H1 (cell line): ENCODE data around the gene RPL19. TPM values are rescaled to one million over a fixed set of nuclear protein-coding genes. Genes with fewer than 3 reads are reported as not detected.

Experiments
- CTCF ChIA-PET: fragments of 300-600 bp; sonication (Branson Sonifier 250); formaldehyde crosslinking; loops from one replicate; lab custom pipeline; 2021; ENCODE audit not compliant: partially characterized antibody; lab: Charles Lee
- POLR2A ChIA-PET: fragments of 300-600 bp; sonication (Branson Sonifier 250); formaldehyde crosslinking; loops from one replicate; lab custom pipeline; 2021; ENCODE audit warnings: inconsistent platforms; ENCODE audit not compliant: partially characterized antibody; lab: Charles Lee
- DNase-seq, 2 experiments: peaks; one replicate each; pipeline versions ENCODE4 v3.0.0 to v3.0.0-alpha.2; 2010 to 2022; ENCODE audit warnings: low spot score in 2 of 2, low read depth in 1 of 2, mixed read lengths in 1 of 2
- FAIRE-seq: peaks from 2 replicates; lab custom pipeline; 2011; peaks lifted over from hg19 to GRCh38; lab: Jason Lieb, UNC
- H2AFZ ChIP-seq: 2 replicates; pipeline ENCODE4 v1.8.1; 2012; ENCODE audit warnings: low read length, inconsistent platforms
- H2AK5ac ChIP-seq: 2 replicates; pipeline ENCODE4 v1.6.1; 2013; ENCODE audit warnings: low read depth, low read length
- H2BK120ac ChIP-seq: replicated peaks from 2 replicates; pipeline ENCODE3; 2013; ENCODE audit warnings: low read depth, low read length, inconsistent platforms
- H2BK12ac ChIP-seq: 2 replicates; pipeline ENCODE4 v1.6.1; 2013; ENCODE audit warnings: low read depth, low read length
- H2BK15ac ChIP-seq: 2 replicates; pipeline ENCODE4 v1.6.1; 2013; ENCODE audit warnings: low read length
- H2BK20ac ChIP-seq: 2 replicates; pipeline ENCODE4 v1.6.1; 2013; ENCODE audit warnings: low read length
- H2BK5ac ChIP-seq: 2 replicates; pipeline ENCODE4 v1.6.1; 2013; ENCODE audit warnings: low read depth, low read length
- H3K14ac ChIP-seq: 2 replicates; pipeline ENCODE4 v1.6.1; 2013; ENCODE audit warnings: inconsistent platforms; ENCODE audit not compliant: insufficient read length
- H3K18ac ChIP-seq: 2 replicates; pipeline ENCODE4 v1.6.1; 2013; ENCODE audit warnings: low read length; ENCODE audit errors: extremely low read depth
- H3K23ac ChIP-seq: 2 replicates; pipeline ENCODE4 v1.6.1; 2013; ENCODE audit warnings: inconsistent platforms; ENCODE audit not compliant: insufficient read length
- H3K23me2 ChIP-seq: 2 replicates; pipeline ENCODE4 v1.6.1; 2013; ENCODE audit warnings: low read depth, low read length
- H3K27ac ChIP-seq: 2 replicates; pipeline ENCODE4 v1.6.1; 2011; ENCODE audit warnings: low read depth, low read length, inconsistent platforms
- H3K27me3 ChIP-seq, 4 experiments: replicated peaks in 1 of 4; 1 replicate in 1 of 4; 2 replicates in 3 of 4; pipeline versions ENCODE4 v1.6.1 to v1.8.1; 2011 to 2013; ENCODE audit warnings: low read length in 3 of 4, mild to moderate bottlenecking in 3 of 4, inconsistent platforms in 2 of 4, mixed read lengths in 2 of 4, moderate library complexity in 1 of 4; ENCODE audit not compliant: control insufficient read depth in 3 of 4, insufficient read depth in 3 of 4; ENCODE audit errors: extremely low read depth in 1 of 4
- H3K36me3 ChIP-seq, 4 experiments: 2 replicates each; pipeline versions ENCODE4 v1.6.1 to v1.8.1; 2011 to 2013; ENCODE audit warnings: mild to moderate bottlenecking in 4 of 4, low read length in 3 of 4, moderate library complexity in 2 of 4, control low read depth in 1 of 4, inconsistent platforms in 1 of 4; ENCODE audit not compliant: insufficient read depth in 4 of 4, control insufficient read depth in 2 of 4
- H3K4ac ChIP-seq: replicated peaks from 2 replicates; pipeline ENCODE3; 2013; ENCODE audit warnings: low read length, low read depth, mixed read lengths, inconsistent platforms; ENCODE audit not compliant: insufficient read length
- H3K4me1 ChIP-seq, 4 experiments: replicated peaks in 1 of 4; 1 replicate in 1 of 4; 2 replicates in 3 of 4; pipeline versions ENCODE4 v1.6.1 to v1.8.1; 2011 to 2013; ENCODE audit warnings: low read length in 3 of 4, inconsistent platforms in 2 of 4, mixed read lengths in 1 of 4; ENCODE audit not compliant: insufficient read depth in 4 of 4, control insufficient read depth in 3 of 4
- H3K4me2 ChIP-seq, 2 experiments: 2 replicates each; pipeline versions ENCODE4 v1.6.1 to v1.8.1; 2011 to 2013; ENCODE audit warnings: low read depth in 2 of 2, low read length in 2 of 2, control low read depth in 1 of 2, inconsistent platforms in 1 of 2, mild to moderate bottlenecking in 1 of 2; ENCODE audit not compliant: insufficient read depth in 1 of 2
- H3K4me3 ChIP-seq, 4 experiments: fragments of 200-600, 300-600 bp in 1 of 4; sonication (generic), shearing (Covaris generic), sonication (Bioruptor Twin) in 1 of 4; 2 replicates each; pipeline versions ENCODE4 v1.5.1 to v1.8.1; 2011 to 2016; ENCODE audit warnings: low read length in 4 of 4, low read depth in 3 of 4, control low read depth in 2 of 4, inconsistent platforms in 2 of 4, mild to moderate bottlenecking in 2 of 4, mixed read lengths in 1 of 4, moderate library complexity in 1 of 4; ENCODE audit not compliant: insufficient read depth in 2 of 4; ENCODE audit errors: extremely low read depth in 1 of 4
- H3K56ac ChIP-seq: replicated peaks from 2 replicates; pipeline ENCODE3; 2013; ENCODE audit warnings: low read depth, mild to moderate bottlenecking, mixed read lengths, low read length, inconsistent platforms; ENCODE audit not compliant: insufficient read length
- H3K79me1 ChIP-seq: 2 replicates; pipeline ENCODE4 v1.6.1; 2013; ENCODE audit warnings: low read depth, low read length, control low read depth
- H3K79me2 ChIP-seq, 2 experiments: 2 replicates each; pipeline versions ENCODE4 v1.6.1 to v1.8.1; 2012 to 2013; ENCODE audit warnings: low read length in 2 of 2, mild to moderate bottlenecking in 2 of 2, inconsistent platforms in 1 of 2; ENCODE audit not compliant: insufficient read depth in 2 of 2, control insufficient read depth in 1 of 2
- H3K9ac ChIP-seq, 4 experiments: replicated peaks in 1 of 4; 1 replicate in 1 of 4; 2 replicates in 3 of 4; pipeline versions ENCODE4 v1.6.1 to v1.8.1; 2011 to 2013; ENCODE audit warnings: low read depth in 3 of 4, low read length in 3 of 4, control low read depth in 2 of 4, mild to moderate bottlenecking in 2 of 4, moderate library complexity in 2 of 4, inconsistent platforms in 1 of 4; ENCODE audit errors: extremely low read depth in 1 of 4
- H3K9me3 ChIP-seq, 2 experiments: 2 replicates each; pipeline versions ENCODE4 v1.6.1 to v1.8.1; 2012 to 2013; ENCODE audit warnings: mild to moderate bottlenecking in 2 of 2, moderate library complexity in 2 of 2, control low read depth in 1 of 2, inconsistent platforms in 1 of 2, low read depth in 1 of 2, low read length in 1 of 2, mixed read lengths in 1 of 2; ENCODE audit not compliant: insufficient read depth in 2 of 2
- H4K20me1 ChIP-seq, 2 experiments: replicated peaks in 1 of 2; 2 replicates each; pipeline versions ENCODE3 to v1.8.1; 2011 to 2013; ENCODE audit warnings: inconsistent platforms in 2 of 2, low read length in 2 of 2, mild to moderate bottlenecking in 1 of 2; ENCODE audit not compliant: insufficient read depth in 2 of 2, control insufficient read depth in 1 of 2
- H4K5ac ChIP-seq: 2 replicates; pipeline ENCODE4 v1.6.1; 2013; ENCODE audit warnings: low read length, low read depth, mixed read lengths, inconsistent platforms; ENCODE audit not compliant: insufficient read length
- H4K8ac ChIP-seq: 2 replicates; pipeline ENCODE4 v1.8.0; 2013; ENCODE audit warnings: mild to moderate bottlenecking, moderate library complexity, low read length, inconsistent platforms; ENCODE audit not compliant: insufficient read depth; ENCODE audit errors: extremely low read depth
- H4K91ac ChIP-seq: replicated peaks from 2 replicates; pipeline ENCODE3; 2013; ENCODE audit warnings: low read length, mixed read lengths, inconsistent platforms; ENCODE audit not compliant: insufficient read length
- SP4 ChIP-seq: IDR thresholded peaks from 2 replicates; pipeline ENCODE4 v1.6.1; 2012; ENCODE audit warnings: low read length, inconsistent platforms
- WGBS, 2 experiments: shearing (Covaris generic) in 1 of 2; methylation state at CpG; one replicate each; pipeline versions ENCODE4 v1.1.6 to v1.1.7; 2013 to 2015; ENCODE audit warnings: low lambda C conversion rate in 2 of 2, mixed read lengths in 2 of 2, inconsistent platforms in 1 of 2, low coverage in 1 of 2, missing lambda C conversion rate in 1 of 2; ENCODE audit not compliant: insufficient replicate concordance in 2 of 2, insufficient coverage in 1 of 2, insufficient read length in 1 of 2; ENCODE audit errors: extremely low coverage in 1 of 2, missing lambda C conversion rate in 1 of 2; 5-methylcytosine and 5-hydroxymethylcytosine counted together
- polyA plus RNA-seq, 7 experiments: library from polyadenylated mRNA; depleted of rRNA in 3 of 7; stranded (reverse) in 5 of 7; unstranded in 2 of 7; fragments of >200 nt in 5 of 7; fragments of 200-250 nt in 2 of 7; gene quantifications; 1 replicate in 5 of 7; 2 replicates in 1 of 7; 4 replicates in 1 of 7; pipeline versions ENCODE4 v1.2.1 to v1.2.3, GENCODE V29; 2011 to 2013; ENCODE audit warnings: missing spikeins in 2 of 7, mixed read lengths in 2 of 7
- total RNA-seq: library from RNA; stranded (reverse); fragmentation: NEBNext Ultra II Directional; extraction: Animal tissue kit (Norgen Biotek cat#: 25700); gene quantifications from 2 replicates; pipeline ENCODE4 v1.2.1, GENCODE V29; 2021

Gene RPL19
- total and polyA plus RNA-seq, 2 of the 8 experiments (the other 6 are each of a cell fraction or from before 2014, with no cell fraction given): 2,108 to 2,182 TPM

- no peak for FAIRE-seq
These were observed 12.8 kb upstream of the RPL19 start for GRCh38 chr17:39187152-39187830.

More at GRCh38 chr17:39187152-39187830, 12.8 kb upstream of the RPL19 start:
- Histone ChIP-seq H3K9ac (no peak overlapping the region), H3K9me3 (no peaks in the 10 kb centered on the region), H4K20me1 (peaks cover 0 to 21% of the 10 kb centered on the region in 2 experiments), H3K4me2 (no peak overlapping the region), H3K27me3 (no peaks in the 10 kb centered on the region), H3K56ac (no peak overlapping the region), H4K8ac (no peak overlapping the region), H3K18ac (no peak overlapping the region), H3K27ac (no peak overlapping the region), H3K79me1 (peaks cover 7% of the 10 kb centered on the region), H2BK15ac (no peak overlapping the region), H3K79me2 (no peaks in the 10 kb centered on the region), H4K91ac (no peak overlapping the region), H2AK5ac (no peak overlapping the region), H3K4me3 (no peak overlapping the region), H2BK120ac (no peak overlapping the region)
- TF ChIP-seq SP4: no peak
- TF ChIP-seq, all 59 proteins: peak for 0
- 92% methylated on average over 9 of the region's 9 CpGs; no CpG with 5 or more reads in 1 of the 2 experiments for WGBS, 2 experiments
- Histone ChIP-seq H2AFZ (no peak overlapping the region), H4K5ac (no peak overlapping the region), H3K23ac (no peak overlapping the region), H3K36me3 (peaks cover 28 to 78% (median 49%) of the 10 kb centered on the region in 4 experiments), H3K4me1 (no peaks in the 10 kb centered on the region), H2BK20ac (no peak overlapping the region), H3K4ac (no peak overlapping the region), H2BK12ac (no peak overlapping the region), H2BK5ac (no peak overlapping the region), H3K14ac (no peak overlapping the region), H3K23me2 (no peaks in the 10 kb centered on the region)
- ChIA-PET POLR2A (interaction anchor here (0.8 to 2.2 kb wide), 3 partner anchors 10 to 13 kb away, joined by 3 to 5 read pairs (median 4); partner anchors contain the start of genes CACNB1 and RPL19), CTCF (interaction anchor here (0.8 to 2.0 kb wide), 5 partner anchors 8 to 55 kb away, joined by 3 to 9 read pairs (median 4); no protein-coding TSS in a partner anchor)
- no peak for DNase-seq
